ENCODE results near the gene CTDSPL2.
A peak's percentile ranks its signal among the peaks of the same experiment; 100 is the strongest.
"Not testable (repeated sequence)": the region's sequence is repeated elsewhere in the genome, so short reads cannot be mapped to it uniquely, and the experiment has no call there.

CTDSPL2 gene

DNA sequence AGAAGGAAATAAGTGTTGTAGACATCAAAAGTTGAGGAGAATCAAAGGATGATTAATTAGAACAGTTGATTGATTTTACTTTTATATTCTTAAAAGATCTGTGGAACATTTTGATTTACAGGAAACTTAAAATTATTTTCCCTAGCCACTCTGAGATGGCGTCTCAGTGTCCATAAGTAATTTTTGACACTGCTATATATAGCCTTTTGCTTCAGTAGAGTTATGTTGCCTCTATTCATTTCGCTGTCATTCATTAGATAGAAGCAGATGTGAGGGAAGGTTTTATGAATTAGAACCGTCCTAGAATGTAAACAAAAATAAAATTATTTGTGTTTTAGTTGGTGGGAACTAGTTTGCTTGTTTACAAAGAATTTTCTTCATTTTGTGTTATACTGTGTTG lies 58.5 kb downstream of the CTDSPL2 start:
- DNase-seq = no peak

DNA sequence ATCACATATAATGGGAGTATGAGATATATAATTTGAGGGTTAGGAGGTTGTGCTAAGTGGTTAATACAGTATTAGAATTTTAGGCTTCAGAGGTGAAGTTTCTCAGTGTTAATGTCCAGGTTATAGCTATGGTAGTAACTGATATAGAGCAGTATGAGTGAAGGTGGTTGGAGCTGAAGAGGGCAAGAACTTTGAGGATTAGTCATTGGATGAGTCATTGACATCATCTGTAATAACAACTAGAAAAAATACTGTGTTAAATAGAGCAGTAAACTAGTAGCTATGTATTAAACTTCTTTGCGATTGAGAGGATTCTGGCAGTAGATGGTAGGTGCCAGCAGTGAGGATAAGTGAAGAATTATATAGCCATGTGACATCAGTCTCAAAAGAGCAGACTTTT lies 62.0 kb downstream of the CTDSPL2 start:
- DNase-seq = peak; percentile 64

DNA sequence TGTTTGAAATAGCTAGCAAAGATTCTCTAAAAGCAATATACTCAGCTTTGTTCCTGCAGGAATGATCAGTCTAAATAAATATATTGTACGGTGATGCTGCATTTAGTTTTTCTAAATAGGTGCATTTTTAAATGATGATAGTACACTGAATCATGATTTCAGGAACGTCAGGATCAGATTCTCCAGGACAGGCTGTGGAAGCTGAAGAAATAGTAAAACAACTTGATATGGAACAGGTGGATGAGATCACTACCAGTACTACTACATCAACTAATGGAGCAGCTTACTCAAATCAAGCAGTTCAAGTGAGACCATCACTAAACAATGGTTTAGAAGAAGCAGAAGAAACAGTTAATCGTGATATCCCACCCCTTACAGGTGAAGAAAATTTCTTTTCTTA lies 63.2 kb downstream of the CTDSPL2 start:
- DNase-seq = no peak

DNA sequence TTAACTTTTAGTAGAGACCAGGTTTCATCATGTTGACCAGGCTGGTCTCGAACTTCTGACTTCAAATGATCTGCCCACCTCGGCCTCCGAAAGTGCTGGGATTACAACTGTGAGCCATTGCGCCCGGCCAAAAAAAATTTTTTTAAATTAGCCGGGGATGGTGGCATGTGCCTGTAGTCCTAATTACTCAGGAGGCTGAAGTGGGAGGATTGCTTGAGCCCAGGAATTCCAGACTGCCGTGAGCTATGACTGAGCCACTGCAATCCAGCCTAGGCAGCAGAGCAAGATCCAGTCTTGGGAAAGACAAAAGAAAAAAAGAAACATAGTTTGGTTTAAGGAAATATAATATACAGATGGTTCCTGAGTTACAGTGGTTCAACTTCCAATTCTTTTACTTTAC lies 64.6 kb downstream of the CTDSPL2 start:
- DNase-seq = no peak

DNA sequence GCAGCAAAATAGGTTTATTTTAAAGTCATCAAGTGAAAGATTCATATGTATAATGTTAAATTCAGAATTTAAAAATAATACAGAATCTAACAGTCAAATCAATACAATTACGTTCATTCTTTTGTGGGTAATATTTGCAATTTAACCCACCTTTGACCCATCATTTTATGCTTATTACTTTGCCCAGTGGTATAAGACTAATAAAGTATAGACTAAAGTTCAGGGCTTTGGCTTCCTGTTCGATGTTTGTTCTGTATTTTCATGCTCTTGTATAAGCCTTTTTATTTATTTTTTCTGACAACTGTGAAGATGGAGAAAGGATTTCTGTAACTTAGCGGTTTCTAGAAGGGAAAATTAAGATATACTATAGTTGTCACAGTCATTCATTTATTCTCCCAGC lies 65.2 kb downstream of the CTDSPL2 start:
- DNase-seq = no peak

DNA sequence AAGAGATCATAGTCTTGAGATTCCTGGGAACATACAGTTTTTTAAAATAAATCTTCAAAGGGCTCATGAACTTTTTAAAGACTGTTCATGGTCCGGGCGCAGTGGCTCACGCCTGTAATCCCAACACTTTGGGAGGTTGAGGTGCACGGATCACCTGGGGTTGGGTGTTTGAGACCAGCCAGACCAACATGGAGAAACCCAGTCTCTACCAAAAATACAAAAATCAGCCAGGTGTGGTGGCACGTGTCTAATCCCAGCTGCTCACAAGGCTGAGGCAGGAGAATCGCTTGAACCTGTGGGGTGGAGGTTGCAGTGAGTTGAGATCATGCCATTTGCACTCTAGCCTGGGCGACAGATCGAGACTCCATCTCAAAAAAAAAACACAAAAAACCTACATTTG lies 68.1 kb downstream of the CTDSPL2 start:
- no peak for DNase-seq

DNA sequence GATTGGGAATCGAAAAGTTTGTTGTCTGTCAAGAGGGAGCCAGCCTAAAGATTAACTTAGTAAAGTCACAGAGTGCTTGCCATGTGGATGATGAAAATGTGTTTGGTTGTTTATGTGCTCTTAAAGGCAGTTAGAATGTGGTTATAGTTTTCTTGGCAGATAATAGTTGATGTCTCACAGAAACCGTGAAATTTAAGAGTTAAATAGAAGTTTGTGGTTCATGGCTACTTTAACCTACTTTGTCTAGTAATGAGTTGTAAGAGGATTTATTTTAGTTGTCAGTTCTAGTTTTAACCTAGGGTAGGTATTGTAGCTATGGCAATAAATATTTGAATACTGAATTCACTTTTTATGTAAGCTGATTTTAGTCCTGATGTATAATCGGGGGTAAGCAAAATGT lies 73.1 kb downstream of the CTDSPL2 start:
- peak; percentile 66 for DNase-seq

DNA sequence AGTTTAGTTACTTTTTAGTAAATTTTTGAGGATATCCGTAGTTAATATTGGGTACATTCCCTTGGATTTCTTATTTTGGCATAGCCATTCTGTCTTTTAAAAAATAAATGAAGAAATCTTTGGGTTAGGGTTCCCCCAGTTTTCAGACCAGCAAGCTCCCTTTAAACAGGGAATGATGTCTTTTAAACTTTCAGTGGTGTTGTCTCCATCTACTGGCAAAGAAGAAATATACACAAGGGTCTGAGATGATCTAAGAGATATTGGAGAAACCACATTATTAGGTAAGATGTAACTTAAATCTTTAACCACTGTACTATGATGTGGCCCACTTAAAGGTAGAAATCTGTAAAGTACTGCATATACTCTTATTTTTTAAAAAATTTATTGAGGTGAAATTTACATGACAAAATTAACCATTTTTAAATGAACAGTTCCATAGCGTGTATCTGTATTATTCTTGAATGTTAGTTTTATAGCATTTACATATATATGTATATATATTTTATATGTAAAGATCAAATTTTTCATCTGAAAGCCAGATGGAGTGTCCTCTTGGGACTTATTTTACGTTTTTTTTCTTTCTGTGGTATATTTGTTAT lies 74.4 kb downstream of the CTDSPL2 start:
- DNase-seq = peak; percentile 53

DNA sequence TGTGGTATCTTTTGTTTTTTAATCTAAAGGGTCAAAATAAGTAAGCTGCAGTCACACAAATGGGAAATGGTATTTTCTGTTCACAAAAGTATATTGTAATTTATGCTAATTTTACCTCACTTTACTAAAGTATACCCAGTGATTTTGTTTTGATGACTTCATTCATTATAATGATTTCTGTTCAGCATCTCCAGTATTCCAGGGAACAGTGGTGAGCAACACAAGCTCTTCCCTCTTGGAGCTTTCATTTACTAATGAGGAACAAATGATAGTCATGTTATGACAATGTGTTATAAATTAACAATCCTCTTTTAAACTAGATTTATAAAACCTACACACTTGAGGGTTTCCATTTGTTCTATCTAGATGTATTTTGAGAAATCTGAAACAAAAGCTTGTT lies 89.0 kb downstream of the CTDSPL2 start:
- DNase-seq = no peak

DNA sequence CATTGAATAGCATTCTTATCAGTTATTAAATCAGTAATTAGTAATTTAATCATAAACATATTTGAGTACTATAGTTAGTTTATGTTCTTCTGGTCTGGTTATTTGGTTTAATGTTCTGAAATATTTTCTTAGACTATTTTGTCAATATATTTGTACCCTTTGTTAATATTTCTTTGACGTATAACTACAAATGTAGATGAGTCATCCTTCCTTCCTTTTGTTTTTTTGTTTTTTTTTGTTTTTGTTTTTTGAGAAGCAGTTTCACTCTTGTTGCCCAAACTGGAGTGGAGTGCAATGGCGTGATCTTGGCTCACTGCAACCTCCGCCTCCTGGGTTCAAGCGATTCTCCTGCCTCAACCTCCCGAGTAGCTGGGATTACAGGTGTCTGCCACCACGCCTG lies 92.1 kb downstream of the CTDSPL2 start:
- DNase-seq = no peak

DNA sequence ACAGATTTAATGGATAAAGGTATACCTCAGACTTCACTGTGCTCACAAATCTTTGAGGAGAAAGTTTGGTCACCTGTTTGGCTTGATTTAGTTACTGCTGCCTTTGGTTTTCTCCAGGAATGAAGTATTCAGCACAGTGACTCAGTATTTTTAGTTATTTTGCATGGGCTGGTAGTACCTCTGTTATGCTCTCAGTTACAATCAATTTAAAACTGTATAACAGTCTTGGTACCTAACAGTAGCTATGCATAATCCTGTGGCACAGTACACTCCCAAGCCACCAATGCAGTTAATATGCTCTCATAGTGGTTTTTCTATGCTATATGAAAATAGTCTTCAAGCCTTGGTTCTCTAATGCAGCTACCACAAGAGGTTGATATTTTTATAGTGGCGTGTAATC lies 97.6 kb downstream of the CTDSPL2 start:
- no peak for DNase-seq

DNA sequence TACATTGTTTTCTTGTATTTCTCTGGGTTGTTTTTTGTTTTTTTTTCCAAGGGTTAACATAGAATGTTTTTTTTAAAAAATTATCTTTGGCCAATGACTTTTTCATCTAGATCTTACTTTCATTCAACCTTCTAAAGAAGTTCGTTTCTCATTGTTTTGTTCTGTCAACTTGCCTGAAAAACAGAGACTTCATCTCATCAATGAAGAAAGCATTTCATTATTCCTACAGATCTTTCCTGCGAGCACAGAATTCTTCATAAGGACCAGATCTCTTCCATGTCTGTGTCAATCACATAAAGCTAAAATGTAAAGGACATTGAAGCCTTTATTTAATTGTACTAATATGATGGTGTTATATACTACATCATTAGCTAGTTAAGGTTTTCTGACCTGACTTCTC lies 99.8 kb downstream of the CTDSPL2 start:
- no peak for DNase-seq

DNA sequence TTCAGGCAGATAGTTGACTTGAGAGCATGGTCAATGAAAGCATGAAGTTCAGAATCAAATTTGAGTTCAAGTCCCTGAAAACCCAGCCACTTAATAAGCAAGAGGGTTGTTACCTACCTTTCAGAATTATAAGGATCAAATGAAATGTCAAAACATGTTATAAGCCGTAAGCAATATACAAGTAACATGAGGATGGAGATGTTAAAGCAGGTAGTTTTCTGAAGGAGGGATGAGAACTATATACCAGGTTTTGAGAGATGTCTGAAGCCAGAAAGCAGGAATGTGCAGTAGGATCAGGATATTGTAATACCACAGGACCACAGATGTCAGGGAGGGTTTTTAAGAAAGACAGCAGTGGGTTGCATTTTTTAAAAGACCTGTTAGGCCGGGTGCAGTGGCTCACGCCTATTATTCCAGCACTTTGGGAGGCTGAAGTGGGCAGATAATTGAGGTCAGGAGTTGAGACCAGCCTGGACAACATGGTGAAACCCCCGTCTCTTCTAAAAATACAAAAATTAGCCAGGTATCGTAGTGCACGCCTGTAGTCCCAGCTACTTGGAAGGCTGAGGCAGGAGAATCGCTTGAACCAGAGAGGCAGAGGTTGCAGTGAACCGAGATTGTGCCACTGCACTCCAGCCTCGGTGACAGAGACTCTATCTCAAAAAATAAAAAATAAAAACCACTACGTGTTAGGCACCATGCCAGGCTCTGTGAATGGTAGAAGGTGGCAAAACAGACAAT lies 102.6 kb downstream of the CTDSPL2 start:
- no peak for DNase-seq

DNA sequence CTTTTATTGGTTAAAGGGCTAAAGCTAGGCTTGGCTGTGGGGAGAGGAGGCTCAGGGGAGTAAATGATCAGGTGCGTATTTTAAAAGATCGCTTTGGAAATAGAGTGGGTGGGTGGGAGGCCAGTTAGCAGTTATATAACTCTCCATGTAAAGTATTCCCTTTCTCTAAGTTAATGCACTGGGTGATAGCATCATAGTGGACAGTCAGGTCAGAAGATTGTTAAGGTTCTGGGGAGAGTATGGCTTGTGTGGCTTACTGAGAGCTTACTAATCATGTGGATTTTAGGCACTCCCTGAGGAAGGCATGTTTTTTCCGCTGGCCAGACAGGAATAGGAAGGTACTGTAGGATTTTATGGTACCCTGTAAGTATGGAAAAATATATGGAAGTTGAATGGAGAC lies 103.2 kb downstream of the CTDSPL2 start:
- no peak for DNase-seq

DNA sequence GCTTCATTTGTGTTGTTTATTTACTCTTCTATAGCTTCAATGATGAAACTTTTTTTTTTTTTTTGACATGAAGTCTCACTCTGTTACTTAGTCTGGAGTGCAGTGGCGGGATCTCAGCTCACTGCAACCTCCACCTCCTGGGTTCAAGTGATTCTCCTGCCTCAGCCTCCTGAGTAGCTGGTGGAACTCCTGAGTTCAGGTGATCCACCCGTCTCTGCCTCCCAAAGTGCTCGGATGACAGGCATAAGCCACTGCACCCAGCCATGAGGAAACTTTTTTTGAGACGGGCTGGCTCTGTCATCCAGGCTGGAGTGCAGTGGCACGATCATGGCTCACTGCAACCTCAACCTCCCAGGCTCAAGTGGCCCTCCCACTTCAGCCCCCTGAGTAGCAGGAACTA lies 104.8 kb downstream of the CTDSPL2 start:
- DNase-seq = not testable (repeated sequence)

DNA sequence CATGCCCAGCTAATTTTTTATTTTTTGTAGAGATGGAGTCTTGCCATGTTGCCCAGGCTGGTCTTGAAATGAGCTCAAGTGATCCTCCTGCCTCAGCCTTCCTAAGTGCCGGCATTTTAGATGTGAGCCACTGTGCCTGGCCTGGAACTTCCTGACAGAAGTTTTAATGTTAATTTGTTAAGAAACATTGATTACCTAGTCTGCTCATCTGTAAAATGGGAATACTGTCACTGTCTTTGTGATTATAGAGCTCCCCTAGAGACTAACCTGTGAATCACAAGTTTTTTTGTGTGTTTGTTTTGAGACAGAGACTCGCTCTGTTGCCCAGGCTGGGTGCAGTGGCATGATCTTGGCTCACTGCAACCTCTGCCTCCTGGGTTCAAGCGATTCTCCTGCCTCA lies 105.3 kb downstream of the CTDSPL2 start:
- DNase-seq = peak; percentile 14

DNA sequence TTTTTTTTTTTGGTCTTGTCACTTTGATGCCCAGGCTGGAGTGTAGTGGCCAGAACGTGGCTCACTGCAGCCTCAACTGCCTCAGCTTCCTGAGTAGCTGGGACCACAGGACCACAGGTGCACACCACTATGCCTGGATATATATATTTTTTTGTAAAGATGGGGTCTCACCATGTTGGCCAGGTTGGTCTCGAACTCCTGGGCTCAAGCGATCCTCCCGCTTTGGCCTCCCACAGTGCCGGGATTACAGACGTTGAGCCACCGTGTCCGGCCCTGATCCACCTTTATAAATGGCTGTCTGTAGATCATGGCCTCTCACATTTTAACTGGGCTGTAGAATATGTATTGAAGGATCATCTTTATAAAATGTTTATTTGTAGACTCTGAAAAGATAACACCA lies 107.7 kb downstream of the CTDSPL2 start:
- DNase-seq = no peak

DNA sequence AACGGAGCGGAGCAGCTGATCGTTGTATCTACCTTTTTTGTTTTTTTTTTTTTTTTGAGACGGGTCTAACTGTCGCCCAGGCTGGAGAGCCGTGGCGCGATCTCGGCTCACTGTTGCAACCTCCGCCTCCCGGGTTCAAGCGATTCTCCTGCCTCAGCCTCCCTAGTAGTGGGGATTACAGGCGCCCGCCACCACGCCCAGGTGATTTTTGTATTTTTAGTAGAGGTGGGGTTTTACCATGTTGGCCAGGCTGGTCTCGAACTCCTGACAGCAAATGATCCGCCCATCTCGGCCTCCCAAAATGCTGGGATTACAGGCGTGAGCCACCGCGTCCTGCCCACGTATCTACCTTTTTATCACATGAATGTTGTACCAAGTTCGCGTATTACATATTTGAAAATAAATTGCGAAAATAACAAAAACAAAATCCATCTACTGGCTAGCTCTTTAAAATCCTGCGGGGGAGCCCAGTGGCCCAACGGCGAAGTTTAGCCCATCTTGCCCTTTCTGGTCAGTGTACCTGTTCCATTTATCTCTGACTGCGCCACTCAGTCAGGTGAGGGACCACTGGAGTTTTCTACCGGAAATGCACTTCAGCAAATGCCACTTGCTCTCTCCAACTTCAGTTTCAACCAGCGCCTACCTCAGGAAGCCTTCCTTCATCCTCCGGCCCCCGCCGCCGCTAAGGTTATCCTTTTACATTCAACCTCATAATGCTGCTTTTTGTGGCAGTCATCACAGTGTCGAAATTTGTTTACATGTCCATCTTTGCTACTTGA lies 108.3 kb downstream of the CTDSPL2 start:
- DNase-seq = peak; percentile 16

DNA sequence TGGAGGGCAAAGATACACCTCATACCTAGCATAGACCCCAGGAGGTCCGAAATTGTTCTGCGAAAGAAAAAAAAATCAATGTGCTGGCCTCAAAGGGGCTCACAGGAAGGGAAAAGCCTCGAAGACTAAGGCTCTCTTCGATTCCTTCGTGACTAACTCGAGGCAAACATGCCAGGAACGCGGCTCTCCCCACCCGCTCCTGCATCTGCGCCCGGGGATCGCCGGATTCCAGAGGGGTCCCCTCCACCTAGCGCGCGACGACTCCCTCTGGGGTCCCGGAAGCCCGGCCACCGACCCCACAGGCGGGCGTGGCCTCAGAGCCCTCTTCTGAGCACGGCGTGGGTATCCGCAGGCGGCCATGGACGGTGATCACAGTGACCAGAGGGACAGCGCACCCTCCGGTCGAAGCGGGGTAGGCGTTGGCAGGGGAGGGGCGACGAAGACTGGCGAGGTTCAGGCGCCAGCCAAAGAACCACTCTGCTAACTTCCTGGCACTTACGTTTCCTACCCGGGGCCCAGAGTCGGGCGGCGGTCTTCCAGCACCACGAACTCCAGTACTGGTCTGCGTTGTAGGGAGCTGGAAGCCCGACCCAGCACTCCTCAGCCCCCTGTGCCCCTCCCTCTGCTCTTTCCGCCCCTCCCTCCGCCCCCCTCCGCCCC lies 109.0 kb downstream of the CTDSPL2 start:
- no peak for DNase-seq

DNA sequence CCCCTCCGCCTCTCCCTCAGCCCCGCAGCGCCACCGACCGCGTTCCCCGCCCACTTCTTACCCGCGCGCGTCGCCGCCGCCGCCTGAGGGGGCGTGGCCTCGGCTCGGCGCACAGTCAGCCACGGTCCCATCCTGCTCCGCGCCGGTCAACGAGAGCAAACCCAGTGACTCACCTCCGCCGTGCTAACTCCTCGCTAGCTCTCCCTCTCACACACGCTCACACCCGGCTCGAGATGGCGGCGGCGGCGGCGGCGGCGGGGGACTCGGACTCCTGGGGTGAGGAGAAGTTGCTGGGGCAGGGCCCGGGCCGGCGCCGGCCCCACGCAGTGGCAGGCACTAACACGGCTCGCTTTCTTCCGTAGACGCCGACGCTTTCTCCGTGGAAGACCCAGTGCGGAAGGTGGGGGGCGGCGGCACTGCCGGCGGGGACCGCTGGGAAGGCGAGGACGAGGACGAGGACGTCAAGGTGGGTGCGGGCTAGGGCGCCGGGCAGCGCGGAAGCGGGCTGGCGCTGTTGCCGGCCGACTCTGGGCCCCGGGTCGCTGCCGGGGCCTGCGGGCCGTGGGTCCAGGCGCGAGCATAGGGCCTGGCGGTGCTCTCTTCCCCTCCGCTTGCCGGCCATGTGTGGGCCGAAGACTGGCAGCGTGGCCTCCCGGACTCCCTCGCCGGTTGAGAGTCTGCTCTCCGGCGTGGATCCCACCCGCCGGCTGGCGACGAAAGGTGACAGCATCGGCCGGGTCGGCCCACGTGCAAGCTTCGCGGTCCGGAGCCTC lies 109.7 kb downstream of the CTDSPL2 start, which contains the start of gene EIF3J:
Gene EIF3J, plus strand, starts transcription at position 186 of the 773 bp plus-strand sequence. Its CDS starts 48 bp downstream, at position 234.
- peak; percentile 96 for DNase-seq

DNA sequence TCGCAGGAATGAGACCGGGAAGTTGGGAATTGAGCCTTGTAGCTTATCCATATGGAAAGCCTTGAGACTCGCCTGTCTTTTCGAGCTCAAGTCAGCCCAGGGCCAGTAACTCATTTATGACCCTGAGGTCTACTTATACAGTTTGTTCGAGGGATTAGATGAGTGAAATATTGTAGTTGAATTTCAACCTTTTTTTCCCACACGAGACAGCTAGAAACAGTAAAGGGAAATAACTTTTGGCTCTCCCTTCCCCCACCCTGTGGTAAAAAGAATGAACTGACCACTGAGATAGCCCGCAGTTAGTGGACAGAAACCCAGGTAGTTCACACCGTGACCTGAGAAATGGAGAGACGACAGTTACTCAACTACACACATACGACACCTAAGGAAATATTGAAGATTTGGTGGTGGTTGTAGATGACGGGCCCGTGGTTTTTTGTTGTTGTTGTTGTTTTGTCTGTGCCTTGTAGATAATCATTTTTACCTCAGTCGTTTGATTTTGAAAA lies 110.4 kb downstream of the CTDSPL2 start:
- peak; percentile 28 for DNase-seq

DNA sequence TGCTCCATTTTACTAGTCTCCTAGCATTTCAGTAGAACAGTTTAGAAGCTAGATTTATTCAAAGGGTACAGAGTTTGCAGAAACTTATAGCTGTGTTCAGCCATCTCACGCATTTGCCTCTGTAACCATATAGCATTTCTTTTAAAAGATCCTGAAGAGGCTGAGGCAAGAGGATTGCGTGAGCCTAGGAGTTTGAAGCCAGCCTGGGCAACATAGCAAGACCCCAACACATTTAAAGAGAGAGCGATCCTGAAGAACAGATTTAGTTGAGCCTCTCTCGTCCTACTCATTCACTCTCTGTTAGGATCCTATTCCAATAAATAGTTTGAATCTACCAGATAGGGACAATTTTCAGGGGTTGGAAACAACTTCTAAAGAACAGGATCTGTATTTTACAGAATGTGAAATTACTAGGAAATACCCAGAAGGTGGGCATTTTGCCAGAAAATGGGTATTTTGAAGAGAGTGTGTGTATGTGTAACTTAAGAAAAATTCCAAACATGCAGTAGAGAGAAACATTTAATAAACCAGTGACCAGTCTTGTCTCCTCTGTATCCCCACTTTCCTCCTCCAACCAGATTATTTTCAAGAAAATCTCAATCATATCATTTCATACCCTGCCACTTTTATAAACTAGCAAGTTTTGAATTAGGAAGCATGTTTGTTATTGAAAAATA lies 114.0 kb downstream of the CTDSPL2 start:
- DNase-seq = no peak
